K562 (cell line): Measurements from ENCODE around the gene SLC22A7.

Experiments
- DPF2 ChIP-seq: fragments of 450-650 bp; IDR thresholded peaks from 2 replicates; pipeline ENCODE4 v1.6.1; 2016
- JUNB ChIP-seq: fragments of 450-650 bp; formaldehyde crosslinking; conservative IDR thresholded peaks from 2 replicates; pipeline ENCODE4 v1.4.0; 2020; ENCODE audit warnings: mild to moderate bottlenecking
- NFRKB ChIP-seq: fragments of 450-650 bp; IDR thresholded peaks from 2 replicates; pipeline ENCODE4 v1.6.1; 2016; ENCODE audit warnings: low read depth
- POLR3A ChIP-seq: IDR thresholded peaks from 2 replicates; pipeline ENCODE4 v1.6.1; 2011; ENCODE audit warnings: borderline replicate concordance, mild to moderate bottlenecking, moderate library complexity; ENCODE audit not compliant: insufficient read length, insufficient read depth; ENCODE audit errors: extremely low read depth
- SMARCB1 ChIP-seq: IDR thresholded peaks from 2 replicates; pipeline ENCODE4 v1.6.1; 2011; ENCODE audit warnings: improper control_type of control experiment, low read depth; ENCODE audit not compliant: insufficient read length
- TCF7L2 ChIP-seq: fragments of 150-350 bp; IDR thresholded peaks from 2 replicates; pipeline ENCODE4 v1.6.1; 2016; ENCODE audit warnings: low read depth, mild to moderate bottlenecking, low read length, moderate library complexity
- TRIM28 ChIP-seq: fragments of 450-650 bp; IDR thresholded peaks from 2 replicates; pipeline ENCODE4 v1.6.1; 2017
- YY1 ChIP-seq, 3 experiments: IDR thresholded peaks; 2 replicates each; pipeline ENCODE4 v1.6.1; 2011; ENCODE audit warnings: low read length in 2 of 3, mild to moderate bottlenecking in 2 of 3, moderate library complexity in 2 of 3, borderline replicate concordance in 1 of 3, control low read depth in 1 of 3, low read depth in 1 of 3; ENCODE audit not compliant: insufficient read depth in 3 of 3, insufficient replicate concordance in 2 of 3, control insufficient read depth in 1 of 3, insufficient read length in 1 of 3; ENCODE audit errors: extremely low read depth in 1 of 3
- ZNF766 ChIP-seq: fragments of 200-800 bp; sonication (Bioruptor generic); conservative IDR thresholded peaks from 2 replicates; pipeline ENCODE4 v1.6.1; 2016; ENCODE audit warnings: missing genetic modification characterization, missing compliant biosample characterization
- TF ChIP-seq, protein P1 (sequence below), 3 experiments: IDR thresholded peaks in 2 of 3; conservative IDR thresholded peaks in 1 of 3; 2 replicates each; pipeline ENCODE4 v1.5.1; 2011 to 2012; ENCODE audit warnings: low read length in 3 of 3, mild to moderate bottlenecking in 3 of 3, control low read depth in 2 of 3, improper control_type of control experiment in 1 of 3, inconsistent platforms in 1 of 3, low read depth in 1 of 3, mixed read lengths in 1 of 3, moderate library complexity in 1 of 3; ENCODE audit not compliant: insufficient read depth in 2 of 3
- TF ChIP-seq, protein P2 (sequence below): fragments of 450-650 bp; IDR thresholded peaks from 2 replicates; pipeline ENCODE4 v1.6.1; 2016; ENCODE audit warnings: missing biosample characterization, missing genetic modification characterization
- TF ChIP-seq, protein P3 (sequence below): sonication (generic); formaldehyde crosslinking; IDR thresholded peaks from 2 replicates; pipeline ENCODE4 v1.8.0; 2023; ENCODE audit warnings: mild to moderate bottlenecking, missing genetic modification reagents
- TF ChIP-seq, protein P4 (sequence below): fragments of 450-650 bp; formaldehyde crosslinking; IDR thresholded peaks from 2 replicates; pipeline ENCODE4 v1.4.0; 2020; ENCODE audit warnings: mild to moderate bottlenecking, mixed read lengths

DNA sequence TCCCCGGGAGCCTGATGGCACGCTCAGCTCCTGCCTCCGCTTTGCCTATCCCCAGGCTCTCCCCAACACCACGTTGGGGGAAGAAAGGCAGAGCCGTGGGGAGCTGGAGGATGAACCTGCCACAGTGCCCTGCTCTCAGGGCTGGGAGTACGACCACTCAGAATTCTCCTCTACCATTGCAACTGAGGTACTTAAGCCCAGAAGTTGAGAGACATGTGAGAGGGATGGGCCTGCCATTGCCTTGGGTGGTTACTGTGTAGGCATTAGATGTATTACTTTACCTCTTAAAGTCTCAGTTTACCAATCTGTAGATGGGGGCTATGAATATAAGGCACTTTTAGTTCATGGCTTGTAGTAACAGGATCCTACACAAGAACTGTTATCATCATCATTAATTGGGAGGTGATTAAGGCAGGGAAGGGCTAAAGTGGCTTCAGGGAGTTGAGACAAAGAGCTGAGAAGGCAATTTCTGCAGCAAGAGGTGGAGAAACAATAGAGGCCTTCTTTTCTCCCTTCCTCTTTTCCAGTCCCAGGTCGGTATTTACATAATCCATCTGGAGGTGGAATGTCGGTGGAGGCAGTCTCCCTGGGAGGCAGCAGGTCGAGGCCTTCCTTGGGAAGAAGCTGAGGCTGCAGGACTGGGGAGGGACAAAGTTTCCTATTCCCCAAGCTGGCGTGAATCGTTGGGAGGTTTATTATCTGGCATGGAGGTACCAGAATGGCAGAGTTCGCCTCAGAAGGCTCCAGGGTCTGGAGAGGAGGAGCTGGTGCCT is 691 bp downstream of the SLC22A7 start:
- TF ChIP-seq NFRKB: no peak
- no peak for TF ChIP-seq ZNF766
- TF ChIP-seq TRIM28: no peak
- TF ChIP-seq DPF2: no peak
- TF ChIP-seq, protein P1, sequence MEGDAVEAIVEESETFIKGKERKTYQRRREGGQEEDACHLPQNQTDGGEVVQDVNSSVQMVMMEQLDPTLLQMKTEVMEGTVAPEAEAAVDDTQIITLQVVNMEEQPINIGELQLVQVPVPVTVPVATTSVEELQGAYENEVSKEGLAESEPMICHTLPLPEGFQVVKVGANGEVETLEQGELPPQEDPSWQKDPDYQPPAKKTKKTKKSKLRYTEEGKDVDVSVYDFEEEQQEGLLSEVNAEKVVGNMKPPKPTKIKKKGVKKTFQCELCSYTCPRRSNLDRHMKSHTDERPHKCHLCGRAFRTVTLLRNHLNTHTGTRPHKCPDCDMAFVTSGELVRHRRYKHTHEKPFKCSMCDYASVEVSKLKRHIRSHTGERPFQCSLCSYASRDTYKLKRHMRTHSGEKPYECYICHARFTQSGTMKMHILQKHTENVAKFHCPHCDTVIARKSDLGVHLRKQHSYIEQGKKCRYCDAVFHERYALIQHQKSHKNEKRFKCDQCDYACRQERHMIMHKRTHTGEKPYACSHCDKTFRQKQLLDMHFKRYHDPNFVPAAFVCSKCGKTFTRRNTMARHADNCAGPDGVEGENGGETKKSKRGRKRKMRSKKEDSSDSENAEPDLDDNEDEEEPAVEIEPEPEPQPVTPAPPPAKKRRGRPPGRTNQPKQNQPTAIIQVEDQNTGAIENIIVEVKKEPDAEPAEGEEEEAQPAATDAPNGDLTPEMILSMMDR (IDR thresholded peaks at IDR 0.05 in 2 of 3, conservative IDR thresholded peaks at IDR 0.05 in 1 of 3; ENCODE audit: insufficient read depth in 2 of 3, low read depth in 1 of 3, low read length in 3 of 3): no peak
- TF ChIP-seq TCF7L2: no peak
- TF ChIP-seq POLR3A: no peak
- TF ChIP-seq JUNB (CRISPR knock-in tag): no peak
- TF ChIP-seq, protein P2, sequence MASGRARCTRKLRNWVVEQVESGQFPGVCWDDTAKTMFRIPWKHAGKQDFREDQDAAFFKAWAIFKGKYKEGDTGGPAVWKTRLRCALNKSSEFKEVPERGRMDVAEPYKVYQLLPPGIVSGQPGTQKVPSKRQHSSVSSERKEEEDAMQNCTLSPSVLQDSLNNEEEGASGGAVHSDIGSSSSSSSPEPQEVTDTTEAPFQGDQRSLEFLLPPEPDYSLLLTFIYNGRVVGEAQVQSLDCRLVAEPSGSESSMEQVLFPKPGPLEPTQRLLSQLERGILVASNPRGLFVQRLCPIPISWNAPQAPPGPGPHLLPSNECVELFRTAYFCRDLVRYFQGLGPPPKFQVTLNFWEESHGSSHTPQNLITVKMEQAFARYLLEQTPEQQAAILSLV (tag): no peak
- TF ChIP-seq, protein P3, sequence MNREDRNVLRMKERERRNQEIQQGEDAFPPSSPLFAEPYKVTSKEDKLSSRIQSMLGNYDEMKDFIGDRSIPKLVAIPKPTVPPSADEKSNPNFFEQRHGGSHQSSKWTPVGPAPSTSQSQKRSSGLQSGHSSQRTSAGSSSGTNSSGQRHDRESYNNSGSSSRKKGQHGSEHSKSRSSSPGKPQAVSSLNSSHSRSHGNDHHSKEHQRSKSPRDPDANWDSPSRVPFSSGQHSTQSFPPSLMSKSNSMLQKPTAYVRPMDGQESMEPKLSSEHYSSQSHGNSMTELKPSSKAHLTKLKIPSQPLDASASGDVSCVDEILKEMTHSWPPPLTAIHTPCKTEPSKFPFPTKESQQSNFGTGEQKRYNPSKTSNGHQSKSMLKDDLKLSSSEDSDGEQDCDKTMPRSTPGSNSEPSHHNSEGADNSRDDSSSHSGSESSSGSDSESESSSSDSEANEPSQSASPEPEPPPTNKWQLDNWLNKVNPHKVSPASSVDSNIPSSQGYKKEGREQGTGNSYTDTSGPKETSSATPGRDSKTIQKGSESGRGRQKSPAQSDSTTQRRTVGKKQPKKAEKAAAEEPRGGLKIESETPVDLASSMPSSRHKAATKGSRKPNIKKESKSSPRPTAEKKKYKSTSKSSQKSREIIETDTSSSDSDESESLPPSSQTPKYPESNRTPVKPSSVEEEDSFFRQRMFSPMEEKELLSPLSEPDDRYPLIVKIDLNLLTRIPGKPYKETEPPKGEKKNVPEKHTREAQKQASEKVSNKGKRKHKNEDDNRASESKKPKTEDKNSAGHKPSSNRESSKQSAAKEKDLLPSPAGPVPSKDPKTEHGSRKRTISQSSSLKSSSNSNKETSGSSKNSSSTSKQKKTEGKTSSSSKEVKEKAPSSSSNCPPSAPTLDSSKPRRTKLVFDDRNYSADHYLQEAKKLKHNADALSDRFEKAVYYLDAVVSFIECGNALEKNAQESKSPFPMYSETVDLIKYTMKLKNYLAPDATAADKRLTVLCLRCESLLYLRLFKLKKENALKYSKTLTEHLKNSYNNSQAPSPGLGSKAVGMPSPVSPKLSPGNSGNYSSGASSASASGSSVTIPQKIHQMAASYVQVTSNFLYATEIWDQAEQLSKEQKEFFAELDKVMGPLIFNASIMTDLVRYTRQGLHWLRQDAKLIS (CRISPR knock-in tag): no peak
- no peak for TF ChIP-seq YY1 (IDR thresholded peaks at IDR 0.05; ENCODE audit: borderline replicate concordance in 1 of 3, control insufficient read depth in 1 of 3, extremely low read depth in 1 of 3, insufficient read depth in 3 of 3, insufficient read length in 1 of 3, insufficient replicate concordance in 2 of 3, low read depth in 1 of 3, low read length in 2 of 3)
- TF ChIP-seq SMARCB1: no peak
- TF ChIP-seq, protein P4, sequence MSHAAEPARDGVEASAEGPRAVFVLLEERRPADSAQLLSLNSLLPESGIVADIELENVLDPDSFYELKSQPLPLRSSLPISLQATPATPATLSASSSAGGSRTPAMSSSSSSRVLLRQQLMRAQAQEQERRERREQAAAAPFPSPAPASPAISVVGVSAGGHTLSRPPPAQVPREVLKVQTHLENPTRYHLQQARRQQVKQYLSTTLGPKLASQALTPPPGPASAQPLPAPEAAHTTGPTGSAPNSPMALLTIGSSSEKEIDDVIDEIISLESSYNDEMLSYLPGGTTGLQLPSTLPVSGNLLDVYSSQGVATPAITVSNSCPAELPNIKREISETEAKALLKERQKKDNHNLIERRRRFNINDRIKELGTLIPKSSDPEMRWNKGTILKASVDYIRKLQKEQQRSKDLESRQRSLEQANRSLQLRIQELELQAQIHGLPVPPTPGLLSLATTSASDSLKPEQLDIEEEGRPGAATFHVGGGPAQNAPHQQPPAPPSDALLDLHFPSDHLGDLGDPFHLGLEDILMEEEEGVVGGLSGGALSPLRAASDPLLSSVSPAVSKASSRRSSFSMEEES (CRISPR knock-in tag): no peak
